Panc1 (cell line): ENCODE data around the gene DLGAP1. TPM values are rescaled to one million over a fixed set of nuclear protein-coding genes. Genes with fewer than 3 reads are reported as not detected.
A peak's percentile ranks its signal among the peaks of the same experiment; 100 is the strongest.

ENCODE experiments used
- ATAC-seq: fragments of 200-7000 bp; cut with Tn5 transposase; 2 replicates; pipeline ENCODE4 v1.9.1; 2020; ENCODE audit warnings: mild to moderate bottlenecking, moderate library complexity
- BruUV-seq: library from RNA; stranded (reverse); fragments of 400-500 nt; replicated peaks from 2 replicates; lab custom pipeline; 2021; lab: Mats Ljungman, UMichigan
- CTCF ChIA-PET: fragments of 300-600 bp; sonication (Branson Sonifier 250); formaldehyde crosslinking; loops from one replicate; lab custom pipeline; 2022; ENCODE audit warnings: antibody characterized with exemption; lab: Charles Lee
- POLR2A ChIA-PET: fragments of 300-600 bp; sonication (Branson Sonifier 250); formaldehyde crosslinking; loops from one replicate; lab custom pipeline; 2022; ENCODE audit warnings: antibody characterized with exemption; lab: Charles Lee
- DNase-seq: peaks from one replicate; pipeline ENCODE4 v3.0.0-alpha.2; 2010; ENCODE audit warnings: low read depth, low spot score
- H3K27ac ChIP-seq: 2 replicates; pipeline ENCODE4 v1.5.1; 2011; ENCODE audit warnings: mild to moderate bottlenecking, low read length, inconsistent platforms
- H3K27me3 ChIP-seq: fragments of 200-500 bp; sonication (Bioruptor generic); 2 replicates; pipeline ENCODE4 v1.6.0; 2014; ENCODE audit warnings: low read length, inconsistent platforms; ENCODE audit not compliant: control insufficient read depth, insufficient read depth
- H3K36me3 ChIP-seq: fragments of 200-500 bp; sonication (Bioruptor generic); 2 replicates; pipeline ENCODE4 v1.5.1; 2014; ENCODE audit warnings: inconsistent platforms, mild to moderate bottlenecking, low read length, moderate library complexity; ENCODE audit not compliant: control insufficient read depth, insufficient read depth
- H3K4me1 ChIP-seq: 2 replicates; pipeline ENCODE4 v1.5.1; 2011; ENCODE audit warnings: inconsistent platforms, mild to moderate bottlenecking, low read length, moderate library complexity; ENCODE audit not compliant: control insufficient read depth, insufficient read depth
- H3K4me3 ChIP-seq, 2 experiments: 2 replicates each; pipeline ENCODE4 v1.5.1; 2011 to 2012; ENCODE audit warnings: low read depth in 2 of 2, low read length in 2 of 2, mild to moderate bottlenecking in 2 of 2, inconsistent platforms in 1 of 2, moderate library complexity in 1 of 2
- H3K9me3 ChIP-seq: fragments of 200-500 bp; sonication (Bioruptor generic); 2 replicates; pipeline ENCODE4 v1.5.1; 2014; ENCODE audit warnings: low read depth, mild to moderate bottlenecking, inconsistent platforms, low read length, moderate library complexity; ENCODE audit not compliant: control insufficient read depth, insufficient read depth
- CTCF ChIP-seq: fragments of 450-650 bp; IDR thresholded peaks from 2 replicates; pipeline ENCODE4 v1.5.1; 2017; ENCODE audit warnings: mild to moderate bottlenecking
- POLR2AphosphoS5 ChIP-seq: IDR thresholded peaks from 2 replicates; pipeline ENCODE4 v1.6.1; 2012; ENCODE audit warnings: mild to moderate bottlenecking, low read depth, low read length, moderate library complexity
- SIN3A ChIP-seq: IDR thresholded peaks from 2 replicates; pipeline ENCODE4 v1.6.1; 2012; ENCODE audit warnings: low read depth, mild to moderate bottlenecking, low read length, moderate library complexity, borderline replicate concordance; ENCODE audit not compliant: insufficient read depth
- TCF7L2 ChIP-seq: IDR thresholded peaks from 2 replicates; pipeline ENCODE4 v1.6.1; 2011; ENCODE audit warnings: mild to moderate bottlenecking, low read depth, low read length, inconsistent platforms
- in situ Hi-C: cut with HindIII; loops from 2 replicates; pipeline ENCODE4 v1.10.0; 2016; ENCODE audit warnings: low sequenced_read_pairs, low pct_unique_long_range_greater_than_20kb
- intact Hi-C: fragments of 100-400 bp; cut with micrococcal nuclease; formaldehyde crosslinking; loops from one replicate; pipeline ENCODE4 v1.10.0; 2022; ENCODE audit not compliant: unreplicated experiment
- total RNA-seq: library from RNA; stranded (reverse); gene quantifications from one replicate; pipeline ENCODE4 v1.2.1, GENCODE V29; 2021; ENCODE audit not compliant: unreplicated experiment
- TF ChIP-seq, protein P1 (sequence below), 2 experiments: IDR thresholded peaks; 2 replicates each; pipeline ENCODE4 v1.6.1; 2011 to 2012; ENCODE audit warnings: low read depth in 2 of 2, control low read depth in 1 of 2, low read length in 1 of 2, mild to moderate bottlenecking in 1 of 2, moderate library complexity in 1 of 2; ENCODE audit not compliant: insufficient read depth in 1 of 2

The DLGAP1 gene
- total RNA-seq, 1 experiment from 2014 or later, result 1.8 TPM

- peaks cover 48% of the 10 kb centered on the region for H3K4me1 ChIP-seq
- CTCF ChIA-PET, result no interaction called here
- H3K9me3 ChIP-seq, result no peaks in the 10 kb centered on the region
- in situ Hi-C loops, result no loop called here
- TF ChIP-seq POLR2AphosphoS5 (no peak), TCF7L2 (no peak), SIN3A (no peak), CTCF (no peak)
- TF ChIP-seq, protein P1, sequence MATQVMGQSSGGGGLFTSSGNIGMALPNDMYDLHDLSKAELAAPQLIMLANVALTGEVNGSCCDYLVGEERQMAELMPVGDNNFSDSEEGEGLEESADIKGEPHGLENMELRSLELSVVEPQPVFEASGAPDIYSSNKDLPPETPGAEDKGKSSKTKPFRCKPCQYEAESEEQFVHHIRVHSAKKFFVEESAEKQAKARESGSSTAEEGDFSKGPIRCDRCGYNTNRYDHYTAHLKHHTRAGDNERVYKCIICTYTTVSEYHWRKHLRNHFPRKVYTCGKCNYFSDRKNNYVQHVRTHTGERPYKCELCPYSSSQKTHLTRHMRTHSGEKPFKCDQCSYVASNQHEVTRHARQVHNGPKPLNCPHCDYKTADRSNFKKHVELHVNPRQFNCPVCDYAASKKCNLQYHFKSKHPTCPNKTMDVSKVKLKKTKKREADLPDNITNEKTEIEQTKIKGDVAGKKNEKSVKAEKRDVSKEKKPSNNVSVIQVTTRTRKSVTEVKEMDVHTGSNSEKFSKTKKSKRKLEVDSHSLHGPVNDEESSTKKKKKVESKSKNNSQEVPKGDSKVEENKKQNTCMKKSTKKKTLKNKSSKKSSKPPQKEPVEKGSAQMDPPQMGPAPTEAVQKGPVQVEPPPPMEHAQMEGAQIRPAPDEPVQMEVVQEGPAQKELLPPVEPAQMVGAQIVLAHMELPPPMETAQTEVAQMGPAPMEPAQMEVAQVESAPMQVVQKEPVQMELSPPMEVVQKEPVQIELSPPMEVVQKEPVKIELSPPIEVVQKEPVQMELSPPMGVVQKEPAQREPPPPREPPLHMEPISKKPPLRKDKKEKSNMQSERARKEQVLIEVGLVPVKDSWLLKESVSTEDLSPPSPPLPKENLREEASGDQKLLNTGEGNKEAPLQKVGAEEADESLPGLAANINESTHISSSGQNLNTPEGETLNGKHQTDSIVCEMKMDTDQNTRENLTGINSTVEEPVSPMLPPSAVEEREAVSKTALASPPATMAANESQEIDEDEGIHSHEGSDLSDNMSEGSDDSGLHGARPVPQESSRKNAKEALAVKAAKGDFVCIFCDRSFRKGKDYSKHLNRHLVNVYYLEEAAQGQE (IDR thresholded peaks at IDR 0.05; ENCODE audit: insufficient read depth in 1 of 2, low read depth in 2 of 2, low read length in 1 of 2), result no peak
- no TSS peak for BruUV-seq
- POLR2A ChIA-PET, result no interaction called here
- peak overlapping the region; percentile 40; the same call in 1 of the 2 replicates for H3K27ac ChIP-seq
- H3K27me3 ChIP-seq, result no peaks in the 10 kb centered on the region
- intact Hi-C loops, result no loop called here
- no peaks in the 10 kb centered on the region for H3K36me3 ChIP-seq
- no peak for ATAC-seq
- H3K4me3 ChIP-seq, result no peak overlapping the region
- DNase-seq, result no peak
Observed at GRCh38 chr18:3712491-3712890, 742.6 kb downstream of the DLGAP1 start.

- no peak overlapping the region for H3K4me3 ChIP-seq
- no peak for TF ChIP-seq SIN3A
- peak; percentile 94 for TF ChIP-seq TCF7L2
- no TSS peak for BruUV-seq
- H3K27ac ChIP-seq, result peak overlapping the region; percentile 77
- H3K9me3 ChIP-seq, result no peaks in the 10 kb centered on the region
- H3K27me3 ChIP-seq, result no peaks in the 10 kb centered on the region
- peak; percentile 82 for ATAC-seq
- peaks cover 49% of the 10 kb centered on the region for H3K4me1 ChIP-seq
- no peaks in the 10 kb centered on the region for H3K36me3 ChIP-seq
- no peak for DNase-seq
- CTCF ChIA-PET, result interaction anchor here (0.5 kb wide), 1 partner anchor 285 kb away, joined by 3 read pairs; no protein-coding TSS in a partner anchor
- POLR2A ChIA-PET, result no interaction called here
- in situ Hi-C loops, result no loop called here
- intact Hi-C loops, result no loop called here
Observed at GRCh38 chr18:3710712-3711301, 744.3 kb downstream of the DLGAP1 start.

GRCh38 chr18:3709205-3709604, 745.9 kb downstream of the DLGAP1 start:
- TF ChIP-seq, protein P1 (IDR thresholded peaks at IDR 0.05; ENCODE audit: insufficient read depth in 1 of 2, low read depth in 2 of 2, low read length in 1 of 2), result no peak
- TF ChIP-seq POLR2AphosphoS5, result no peak
- TF ChIP-seq SIN3A, result no peak
- TF ChIP-seq TCF7L2, result peak; percentile 51; the same call in 1 of the 2 replicates
- no peak for TF ChIP-seq CTCF
- Histone ChIP-seq H3K4me1 (peaks cover 47% of the 10 kb centered on the region), H3K4me3 (no peak overlapping the region), H3K9me3 (no peaks in the 10 kb centered on the region), H3K27me3 (no peaks in the 10 kb centered on the region), H3K27ac (peak overlapping the region; percentile 77), H3K36me3 (no peaks in the 10 kb centered on the region)
- BruUV-seq, result no TSS peak
- POLR2A ChIA-PET, result interaction anchor here (0.5 kb wide), 1 partner anchor 160 kb away, joined by 4 read pairs; no protein-coding TSS in a partner anchor
- DNase-seq (no peak), ATAC-seq (peak; percentile 22; the same call in 1 of the 2 replicates)
- in situ Hi-C loops, result no loop called here
- intact Hi-C loops, result loop anchor here (5.0 kb wide), 1 partner anchor 63 kb away; no protein-coding TSS in a partner anchor
- CTCF ChIA-PET, result interaction anchor here (1.2 kb wide), 1 partner anchor 62 kb away, joined by 7 read pairs; no protein-coding TSS in a partner anchor
